GM15510 (cell line): ENCODE data around the gene CHST7.

ENCODE experiments used
- POLR2A ChIP-seq: IDR thresholded peaks from 3 replicates; pipeline ENCODE4 v1.6.1; 2011; ENCODE audit warnings: borderline replicate concordance; ENCODE audit not compliant: insufficient read length; ENCODE audit errors: extremely low read depth

Gene CHST7

DNA sequence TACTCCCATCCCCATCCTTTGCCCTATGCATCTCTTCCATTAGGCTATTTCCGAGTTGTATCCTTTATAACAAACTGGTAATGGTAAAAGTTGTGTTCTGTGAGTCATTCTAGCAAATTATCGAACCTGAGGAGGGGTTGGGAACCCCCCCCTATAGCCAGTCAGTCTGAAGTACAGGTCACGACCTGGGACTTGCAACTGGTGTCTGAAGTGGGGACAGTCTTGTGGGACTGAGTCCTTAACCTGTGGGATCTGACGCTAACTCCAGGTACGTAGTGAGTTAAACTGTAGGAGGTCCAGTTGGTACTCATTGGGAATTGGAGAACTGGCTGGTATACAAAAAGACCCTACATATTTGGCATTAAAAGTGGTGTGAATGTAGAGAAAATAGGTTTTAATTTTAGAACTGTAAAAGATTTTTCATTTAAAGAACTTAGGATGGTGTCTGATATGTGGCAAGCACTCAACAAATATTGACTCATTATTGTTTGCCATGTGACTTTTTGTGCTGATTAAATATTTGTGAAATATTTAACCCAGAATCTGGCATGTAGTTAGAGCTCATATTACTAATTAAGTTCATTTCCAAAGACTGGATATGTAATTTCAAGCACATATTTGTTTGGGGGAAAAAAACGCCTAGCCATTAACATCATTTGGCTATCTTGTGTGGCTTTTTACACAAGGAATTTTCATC lies 50.7 kb downstream of the CHST7 start:
- TF ChIP-seq POLR2A, result no peak

DNA sequence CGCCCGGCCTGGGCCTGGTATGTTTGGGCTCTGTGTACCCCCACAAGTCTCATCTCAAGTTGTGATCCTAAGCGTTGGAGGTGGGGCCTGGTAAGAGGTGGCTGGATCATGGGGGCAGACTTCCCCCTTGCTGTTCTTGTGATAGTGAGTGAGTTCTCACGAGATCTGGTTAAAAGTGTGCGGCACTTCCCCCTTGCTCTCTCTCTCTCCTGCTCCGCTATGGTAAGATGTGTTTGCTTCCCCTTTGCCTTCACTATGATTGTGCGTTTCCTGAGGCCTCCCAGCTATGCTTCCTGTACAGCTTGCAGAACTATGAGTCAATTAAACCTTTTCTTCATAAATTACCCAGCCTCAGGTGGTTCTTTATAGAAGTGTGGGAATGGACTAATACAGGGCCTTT lies 53.0 kb downstream of the CHST7 start:
- TF ChIP-seq POLR2A, result no peak

DNA sequence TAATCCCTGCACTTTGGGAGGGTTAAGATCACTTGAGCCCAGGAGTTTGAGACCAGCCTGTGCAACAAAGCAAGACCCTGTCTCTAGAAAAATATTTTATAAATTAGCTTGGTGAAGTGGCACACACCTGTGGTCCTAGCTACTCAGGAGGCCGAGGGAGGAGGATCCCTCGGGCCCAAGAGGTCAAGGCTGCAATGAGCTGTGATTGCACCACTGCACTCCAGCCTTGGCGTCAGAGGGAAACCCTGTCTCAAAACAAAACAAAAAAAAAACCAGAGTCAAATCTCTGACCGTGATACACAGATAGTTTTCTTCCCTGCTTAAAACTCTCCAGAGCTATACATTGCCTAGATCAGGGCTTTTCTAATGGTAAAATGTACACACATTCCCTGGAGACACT lies 53.5 kb downstream of the CHST7 start:
- TF ChIP-seq POLR2A, result no peak

DNA sequence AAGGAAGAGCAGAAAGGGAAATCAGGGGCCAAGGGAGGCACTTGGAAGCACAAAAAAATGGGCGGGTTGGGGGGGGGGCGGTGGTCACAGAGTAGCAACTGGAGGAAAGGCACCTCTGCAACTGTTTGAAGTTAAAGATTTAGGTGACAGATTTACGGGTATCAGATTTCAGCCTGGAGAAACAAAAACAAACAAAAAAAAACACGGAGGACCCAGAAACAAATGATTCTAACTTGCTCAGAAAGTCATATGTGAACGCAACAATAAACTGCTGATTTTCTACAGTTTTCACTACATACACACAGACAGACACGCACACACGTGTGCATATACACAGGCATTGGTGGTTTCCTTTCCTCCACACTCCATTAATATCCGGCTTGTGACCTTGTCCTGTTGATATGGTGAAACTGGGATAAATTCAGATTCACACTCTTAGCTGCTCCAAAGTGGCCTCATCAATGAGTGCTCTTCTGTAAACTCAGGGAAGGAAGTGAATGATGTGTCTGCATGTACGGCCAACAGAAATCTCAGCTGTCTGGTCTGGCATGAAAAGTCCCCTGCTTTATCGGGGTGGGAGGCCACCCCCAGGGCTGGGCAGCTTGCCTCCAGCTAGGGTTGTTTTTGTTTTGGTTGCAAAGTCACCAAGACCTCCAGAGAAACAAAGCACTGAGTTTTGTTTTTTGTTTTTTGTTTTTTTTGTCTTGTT lies 54.3 kb downstream of the CHST7 start:
- TF ChIP-seq POLR2A, result no peak

DNA sequence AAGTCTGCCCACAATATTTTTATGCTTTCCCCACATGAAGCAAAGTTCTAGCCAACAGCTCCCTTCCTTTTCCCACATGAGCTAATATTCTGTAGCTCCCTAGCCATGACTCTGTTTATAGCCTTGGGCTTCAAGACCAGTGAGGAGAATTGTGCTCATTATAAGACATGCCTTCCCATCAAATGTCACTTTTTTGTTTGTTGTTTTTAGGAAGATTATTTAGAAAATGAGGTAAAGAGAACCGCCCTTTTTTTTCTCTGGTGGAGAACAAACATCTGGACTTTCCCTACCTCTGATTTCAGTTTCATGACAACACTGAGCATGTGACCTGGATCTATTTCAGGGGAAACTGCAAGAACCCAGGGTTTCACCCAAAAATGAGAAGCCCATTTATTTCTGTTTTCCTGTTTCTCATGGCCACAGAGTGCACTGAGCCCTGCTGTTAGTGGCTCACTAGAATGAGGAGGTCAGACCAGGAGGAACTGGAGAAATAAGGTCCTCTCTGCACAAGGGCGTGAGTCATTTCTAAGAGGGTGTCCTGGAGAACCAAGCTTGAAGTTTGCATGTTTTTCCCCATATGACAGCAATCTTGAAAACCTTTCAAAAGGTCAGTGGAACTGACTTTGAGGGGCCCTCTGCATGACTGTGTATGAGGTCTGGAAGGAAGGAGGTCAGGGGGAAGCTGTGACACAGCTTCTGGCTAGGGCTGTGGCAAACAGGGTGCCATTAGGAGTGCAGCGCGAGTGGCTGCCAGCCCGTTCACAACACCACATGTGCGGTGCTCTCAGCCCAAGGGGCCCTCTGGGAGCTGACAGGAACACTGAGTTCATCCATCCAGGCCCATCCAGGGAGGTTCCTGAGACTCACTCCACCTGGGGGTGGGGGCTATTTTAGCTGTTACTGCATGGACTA lies 55.2 kb downstream of the CHST7 start:
- TF ChIP-seq POLR2A, result no peak

DNA sequence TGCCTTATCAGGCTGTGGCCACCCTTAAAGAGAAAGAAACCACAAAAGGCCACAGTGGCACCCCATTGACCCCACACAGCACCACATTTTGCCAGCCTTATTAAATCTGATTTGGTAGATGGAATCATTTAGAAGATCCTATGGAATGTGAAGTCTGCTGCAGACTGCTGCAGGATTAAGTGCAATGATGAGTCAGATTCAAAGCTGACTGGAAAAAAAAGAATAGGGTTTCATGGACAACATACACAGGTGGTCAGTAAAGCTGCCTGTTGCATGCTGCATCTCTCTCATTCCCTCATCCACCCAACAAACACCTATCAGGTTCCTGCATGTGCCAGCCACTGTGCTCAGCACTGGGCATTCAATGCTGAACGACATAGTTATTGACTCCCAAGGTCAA lies 56.6 kb downstream of the CHST7 start:
- TF ChIP-seq POLR2A, result no peak

DNA sequence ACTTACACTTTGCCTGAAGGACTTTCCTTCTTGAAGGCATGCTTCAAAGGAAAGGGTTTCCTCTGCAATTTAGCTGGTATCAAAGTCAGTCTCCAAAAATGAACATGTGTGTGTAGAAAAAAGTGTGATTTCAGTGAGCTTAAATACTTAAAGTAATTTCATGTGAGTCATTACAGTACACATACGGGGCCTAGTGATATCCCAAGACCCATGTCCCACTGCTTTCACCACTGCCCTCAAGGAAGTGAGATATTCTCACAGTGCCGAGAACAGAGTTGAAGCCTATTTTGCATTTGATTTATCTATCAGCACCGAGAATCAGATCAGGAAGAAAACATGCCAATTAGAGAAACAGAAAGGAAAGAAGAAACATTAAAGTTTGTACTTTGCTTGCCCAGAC lies 61.0 kb downstream of the CHST7 start:
- no peak for TF ChIP-seq POLR2A

DNA sequence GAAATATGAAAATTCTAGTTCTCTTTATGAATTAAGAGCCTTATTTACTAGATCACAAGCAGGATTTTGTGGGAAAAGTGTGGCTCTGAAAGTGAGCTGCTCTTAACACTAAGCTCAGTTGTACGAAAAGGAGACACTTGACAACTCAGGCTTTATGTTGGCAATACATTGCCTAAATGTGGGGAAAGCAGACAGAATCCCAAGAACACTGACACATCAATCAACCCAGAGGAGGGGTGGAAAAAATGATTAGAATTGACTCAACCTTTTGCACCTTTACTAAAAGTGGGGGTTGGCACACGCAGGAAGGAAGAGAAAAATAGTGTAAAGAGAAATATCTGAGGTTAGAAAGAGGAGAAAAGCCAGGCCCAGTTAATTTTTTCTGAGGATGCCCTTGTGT lies 61.6 kb downstream of the CHST7 start:
- no peak for TF ChIP-seq POLR2A

DNA sequence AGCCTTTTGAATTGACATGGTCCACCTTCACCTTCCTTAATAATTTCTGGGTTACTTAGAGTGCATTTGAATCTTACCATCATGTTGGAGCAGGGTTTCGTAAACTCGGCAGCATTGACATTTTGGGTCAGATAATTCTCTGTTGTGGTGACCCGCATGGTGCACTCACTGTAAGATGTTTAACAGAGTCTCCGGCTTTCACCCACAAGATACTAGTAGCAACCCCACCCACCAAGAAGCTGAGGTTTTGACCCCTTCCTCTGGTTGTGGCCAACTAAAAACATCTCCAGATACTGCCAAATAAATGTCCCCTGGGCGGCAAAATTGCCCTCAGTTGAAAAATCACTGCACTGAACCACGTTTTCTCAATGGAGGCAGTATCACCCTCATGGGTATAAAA lies 62.7 kb downstream of the CHST7 start:
- no peak for TF ChIP-seq POLR2A

DNA sequence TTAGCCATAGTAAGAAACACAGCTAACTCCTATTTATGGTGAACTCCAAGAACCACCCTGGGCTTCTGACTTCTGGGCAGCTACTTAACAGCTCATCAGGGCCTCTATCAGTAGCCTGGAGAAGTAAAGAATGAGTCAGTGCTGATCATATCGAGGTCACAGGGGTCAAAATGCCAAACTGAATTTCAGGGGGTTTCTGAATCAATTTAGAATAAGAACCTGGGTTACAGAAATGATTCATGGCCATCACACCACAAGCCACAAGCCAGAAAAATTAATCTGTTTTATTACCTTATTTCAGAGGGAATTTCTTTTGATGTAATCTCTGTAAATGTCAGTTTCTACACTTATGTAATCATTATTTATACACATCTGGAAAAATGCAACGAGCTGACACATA lies 64.4 kb downstream of the CHST7 start:
- no peak for TF ChIP-seq POLR2A

DNA sequence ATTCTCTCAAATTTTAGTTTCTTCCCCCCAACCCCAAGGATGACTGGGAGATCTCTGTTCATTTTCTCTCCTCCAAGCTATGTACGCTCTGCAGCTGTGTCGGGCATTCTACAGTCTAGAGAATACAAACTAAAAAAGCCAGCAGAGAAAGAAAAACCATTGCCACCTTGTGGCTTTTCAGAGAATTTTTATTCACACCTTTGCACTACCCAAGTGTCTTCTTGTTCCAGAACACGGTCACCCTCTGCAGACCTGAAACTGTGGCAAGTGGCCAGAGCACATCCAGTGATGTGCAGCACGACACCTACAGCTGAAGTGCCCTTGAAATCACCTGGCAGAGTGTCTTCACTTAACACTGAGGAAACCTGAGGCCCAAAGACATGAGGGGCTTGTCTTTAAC lies 68.6 kb downstream of the CHST7 start:
- no peak for TF ChIP-seq POLR2A

DNA sequence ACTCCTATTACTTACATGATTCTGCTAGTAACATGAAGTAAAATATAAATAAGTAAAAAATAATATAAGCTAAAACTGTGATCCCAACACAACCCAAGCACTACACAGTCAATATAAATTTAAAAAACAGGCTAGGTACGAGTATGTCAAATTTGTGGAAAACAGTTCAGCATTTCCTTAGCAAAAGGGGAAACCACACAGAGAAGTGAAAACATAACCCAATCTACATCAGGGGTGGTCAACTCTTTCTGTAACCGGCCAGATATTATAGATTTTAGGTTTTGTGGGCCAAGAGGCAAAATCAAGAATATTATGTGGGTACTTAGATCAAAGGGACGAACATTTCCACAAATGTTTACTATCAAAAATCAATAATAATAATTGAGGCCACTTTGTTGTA lies 70.1 kb downstream of the CHST7 start:
- no peak for TF ChIP-seq POLR2A

DNA sequence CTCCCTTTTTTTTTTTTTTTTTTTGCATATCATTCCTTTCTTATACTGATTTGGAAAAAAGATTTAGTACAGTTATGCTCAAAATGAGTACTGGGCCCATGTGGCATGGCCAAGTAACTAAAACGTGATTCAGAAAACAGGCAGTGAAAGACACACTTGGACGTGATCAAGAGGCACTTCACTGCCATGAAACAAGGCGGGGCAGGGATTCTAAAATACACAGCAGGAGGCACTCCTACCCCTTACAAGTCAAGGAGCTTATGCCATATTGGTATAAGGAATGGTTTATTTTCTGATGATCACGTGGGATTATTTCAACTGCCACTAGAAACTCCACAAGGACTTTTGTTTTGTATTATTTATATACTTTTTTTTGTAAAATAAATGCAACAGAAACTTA lies 72.0 kb downstream of the CHST7 start:
- TF ChIP-seq POLR2A, result no peak

DNA sequence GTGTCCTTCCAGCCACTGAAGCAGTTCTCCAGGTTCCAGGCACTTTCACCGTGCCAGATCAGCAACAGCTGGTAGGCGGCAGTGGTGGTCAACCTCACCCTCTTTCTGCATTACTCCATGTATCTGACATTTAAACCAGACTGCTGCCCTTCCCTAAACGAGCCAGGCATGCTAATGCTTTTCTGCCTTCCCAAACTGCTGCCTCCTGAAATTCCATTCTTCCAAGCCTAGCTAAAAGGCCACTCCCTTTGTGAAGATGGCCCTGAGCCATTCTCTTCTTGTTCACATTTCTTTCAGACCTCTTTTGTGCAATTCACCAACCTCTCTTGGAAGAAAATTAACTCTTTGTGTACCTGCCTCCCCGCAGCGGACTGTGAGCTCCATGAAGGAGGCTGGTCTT lies 73.7 kb downstream of the CHST7 start:
- TF ChIP-seq POLR2A, result no peak
